Gastrocnemius medialis (tissue), 4 donors: Measurements from ENCODE around the gene HIRA.

ENCODE experiments used
- CTCF ChIP-seq, 5 experiments: fragments of 450-650 bp in 3 of 5; fragments of 200-600 bp in 2 of 5; sonication (generic) in 2 of 5; IDR thresholded peaks in 4 of 5; conservative IDR thresholded peaks in 1 of 5; 1 replicate in 4 of 5; 2 replicates in 1 of 5; pipeline ENCODE4 v1.5.1; 2016 to 2019; ENCODE audit warnings: antibody characterized with exemption in 5 of 5, mild to moderate bottlenecking in 3 of 5, moderate library complexity in 3 of 5
- POLR2A ChIP-seq, 2 donors: fragments of 450-650 bp; IDR thresholded peaks; one replicate each; pipeline ENCODE4 v1.6.1; 2017; ENCODE audit warnings: antibody characterized with exemption in 2 of 2, mild to moderate bottlenecking in 2 of 2, moderate library complexity in 2 of 2

- TF ChIP-seq POLR2A (IDR thresholded peaks at IDR 0.05) (no peak), CTCF (IDR thresholded peaks at IDR 0.05 in 4 of 5, conservative IDR thresholded peaks at IDR 0.05 in 1 of 5) (no peak)
Observed at GRCh38 chr22:19331975-19332374, 99.6 kb downstream of the HIRA start.
